K562 (cell line): ENCODE data around the gene FAM53B. TPM values are rescaled to one million over a fixed set of nuclear protein-coding genes. Genes with fewer than 3 reads are reported as not detected.

Source experiments
- ATAC-seq: fragments of 200-7000 bp; cut with Tn5 transposase; 3 replicates; pipeline ENCODE4 v1.9.1; 2020; ENCODE audit warnings: moderate library complexity
- BruUV-seq: library from RNA; stranded (reverse); fragments of 400-500 nt; replicated peaks from 2 replicates; lab custom pipeline; 2021; lab: Mats Ljungman, UMichigan
- CTCF ChIA-PET: fragments of 300-600 bp; formaldehyde crosslinking; extraction: SDS; loops from one replicate; lab custom pipeline; 2021; ENCODE audit warnings: low intra/inter-chr PET ratio; lab: Yijun Ruan, JAX
- POLR2A ChIA-PET: fragments of 300-600, 350-650 bp; sonication (Branson Sonifier 250); formaldehyde crosslinking; extraction: SDS; loops from one replicate; lab custom pipeline; 2021; ENCODE audit warnings: antibody characterized with exemption, inconsistent platforms; lab: Yijun Ruan, JAX
- DNase-seq, 4 experiments: peaks; one replicate each; pipeline versions ENCODE4 v3.0.0 to v3.0.0-alpha.2; 2011 to 2018; ENCODE audit warnings: low spot score in 3 of 4, mixed read lengths in 3 of 4; ENCODE audit errors: extremely low read depth in 1 of 4
- FAIRE-seq: peaks from 2 replicates; lab custom pipeline; 2011; peaks lifted over from hg19 to GRCh38; lab: Jason Lieb, UNC
- H2AFZ ChIP-seq: 2 replicates; pipeline ENCODE4 v1.6.0; 2011; ENCODE audit warnings: low read depth, low read length, control low read depth, inconsistent platforms
- H3K27ac ChIP-seq: fragments of 200-600 bp; 3 replicates; pipeline ENCODE4 v1.8.0; 2011; ENCODE audit warnings: low read depth, mild to moderate bottlenecking, control low read depth, inconsistent platforms, low read length, moderate library complexity, mixed read lengths; ENCODE audit errors: extremely low read depth
- H3K27me3 ChIP-seq, 2 experiments: fragments of 300-600 bp in 1 of 2; 2 replicates in 1 of 2; 3 replicates in 1 of 2; pipeline versions ENCODE4 v1.6.0 to v1.8.0; 2011; ENCODE audit warnings: inconsistent platforms in 2 of 2, low read length in 2 of 2, mild to moderate bottlenecking in 1 of 2, mixed read lengths in 1 of 2, moderate library complexity in 1 of 2; ENCODE audit not compliant: control insufficient read depth in 2 of 2, insufficient read depth in 2 of 2
- H3K36me3 ChIP-seq: fragments of 300-600 bp; 3 replicates; pipeline ENCODE4 v1.8.0; 2011; ENCODE audit warnings: mild to moderate bottlenecking, low read length, inconsistent platforms; ENCODE audit not compliant: control insufficient read depth, insufficient read depth
- H3K4me1 ChIP-seq, 2 experiments: fragments of 200-600 bp in 1 of 2; replicated peaks in 1 of 2; 2 replicates in 1 of 2; 3 replicates in 1 of 2; pipeline versions ENCODE4 v1.5.1 to v1.8.0; 2011; ENCODE audit warnings: inconsistent platforms in 2 of 2, low read length in 2 of 2, mild to moderate bottlenecking in 1 of 2, mixed read lengths in 1 of 2, moderate library complexity in 1 of 2; ENCODE audit not compliant: control insufficient read depth in 2 of 2, insufficient read depth in 2 of 2
- H3K4me2 ChIP-seq: 2 replicates; pipeline ENCODE4 v1.6.1; 2011; ENCODE audit warnings: low read length, control low read depth, inconsistent platforms, mixed read lengths; ENCODE audit not compliant: insufficient read depth
- H3K4me3 ChIP-seq: fragments of 200-600 bp; sonication (generic), shearing (Covaris generic); 2 replicates; pipeline ENCODE4 v1.5.1; 2016; ENCODE audit warnings: control low read depth, inconsistent platforms
- H3K79me2 ChIP-seq: fragments of 200-600 bp; 3 replicates; pipeline ENCODE4 v1.8.0; 2011; ENCODE audit warnings: low read length, inconsistent platforms; ENCODE audit not compliant: control insufficient read depth, insufficient read depth
- H3K9ac ChIP-seq, 2 experiments: 2 replicates each; pipeline versions ENCODE4 v1.6.0 to v1.6.1; 2011; ENCODE audit warnings: low read depth in 2 of 2, low read length in 2 of 2, control low read depth in 1 of 2, inconsistent platforms in 1 of 2, mild to moderate bottlenecking in 1 of 2, mixed read lengths in 1 of 2; ENCODE audit not compliant: insufficient read depth in 1 of 2
- H3K9me1 ChIP-seq: one replicate; pipeline ENCODE4 v1.6.0; 2011; ENCODE audit warnings: inconsistent platforms, mild to moderate bottlenecking, low read length, moderate library complexity; ENCODE audit not compliant: control insufficient read depth, insufficient read depth
- H3K9me3 ChIP-seq: replicated peaks from 2 replicates; pipeline ENCODE4 v1.5.1; 2011; ENCODE audit warnings: low read depth, low read length, inconsistent platforms; ENCODE audit not compliant: control insufficient read depth, insufficient read depth
- H4K20me1 ChIP-seq: replicated peaks from 2 replicates; pipeline ENCODE4 v1.6.1; 2011; ENCODE audit warnings: low read length, inconsistent platforms, mixed read lengths; ENCODE audit not compliant: control insufficient read depth, insufficient read depth
- C11orf30 ChIP-seq: fragments of 450-650 bp; IDR thresholded peaks from 2 replicates; pipeline ENCODE4 v1.6.1; 2016; ENCODE audit warnings: low read depth, mild to moderate bottlenecking
- CREM ChIP-seq: IDR thresholded peaks from 2 replicates; pipeline ENCODE4 v1.6.1; 2014; ENCODE audit warnings: antibody characterized with exemption, low read depth
- L3MBTL2 ChIP-seq: fragments of 450-650 bp; IDR thresholded peaks from 2 replicates; pipeline ENCODE4 v1.6.1; 2016; ENCODE audit warnings: mild to moderate bottlenecking, moderate library complexity
- MAFG ChIP-seq: fragments of 450-650 bp; conservative IDR thresholded peaks from 2 replicates; pipeline ENCODE4 v1.6.1; 2016; ENCODE audit warnings: missing genetic modification characterization, missing compliant biosample characterization
- PKNOX1 ChIP-seq: fragments of 450-650 bp; IDR thresholded peaks from 2 replicates; pipeline ENCODE4 v1.6.1; 2016
- ZKSCAN1 ChIP-seq: fragments of 150-350 bp; IDR thresholded peaks from 2 replicates; pipeline ENCODE4 v1.6.1; 2016; ENCODE audit warnings: low read depth, low read length
- ZNF134 ChIP-seq: fragments of 250-450 bp; sonication (Bioruptor Pico); conservative IDR thresholded peaks from 2 replicates; pipeline ENCODE4 v1.4.0; 2020
- ZNF143 ChIP-seq: sonication (generic); formaldehyde crosslinking; IDR thresholded peaks from 2 replicates; pipeline ENCODE4 v1.9.0; 2022; ENCODE audit warnings: mild to moderate bottlenecking, missing genetic modification reagents
- WGBS: fragments of 100-300 bp; shearing (Covaris generic); methylation state at CpG from one replicate; pipeline ENCODE4 v1.1.6; 2016; ENCODE audit warnings: low coverage, mixed read lengths; ENCODE audit not compliant: insufficient coverage; ENCODE audit errors: missing lambda C conversion rate; 5-methylcytosine and 5-hydroxymethylcytosine counted together
- in situ Hi-C: fragments of 300-500 bp; cut with MboI; formaldehyde crosslinking; loops from 4 replicates; pipeline ENCODE4 v1.15.0; 2018; ENCODE audit warnings: inconsistent platforms, mixed read lengths
- intact Hi-C: fragments of 100-400 bp; cut with micrococcal nuclease; formaldehyde crosslinking; loops from 2 replicates; pipeline ENCODE4 v1.14.2; 2022
- polyA plus RNA-seq, 8 experiments: library from polyadenylated mRNA; depleted of rRNA in 4 of 8; stranded (reverse) in 5 of 8; unstranded in 3 of 8; fragments of >200 nt; fragmentation: Nextera tagmentation in 2 of 8; fragmentation: Illumina TruSeq in 1 of 8; extraction: Ambion mirVana in 2 of 8; extraction: Trizol in 1 of 8; gene quantifications; 2 replicates each; pipeline versions ENCODE4 v1.2.1 to v1.2.3, GENCODE V29; 2011 to 2014; ENCODE audit warnings: inconsistent platforms in 1 of 8, missing spikeins in 1 of 8
- total RNA-seq, 7 experiments: library from RNA; depleted of rRNA in 6 of 7; stranded (reverse); fragments of >200 nt in 6 of 7; fragmentation: Illumina TruSeq in 2 of 7; extraction: Trizol in 2 of 7; gene quantifications; 2 replicates each; pipeline versions ENCODE4 v1.2.1 to v1.2.3, GENCODE V29; 2011 to 2021; ENCODE audit warnings: low replicate concordance in 1 of 7
- TF ChIP-seq, protein P1 (sequence below), 2 experiments: fragments of 450-650 bp; conservative IDR thresholded peaks; 2 replicates each; pipeline ENCODE4 v1.6.1; 2017; ENCODE audit warnings: mild to moderate bottlenecking in 2 of 2, moderate library complexity in 2 of 2

Gene FAM53B
- total and polyA plus RNA-seq, 9 of the 15 experiments (the other 6 are each of a cell fraction or from before 2014, with no cell fraction given) = 0.03 to 16.5 (median 5.0) TPM

DNA sequence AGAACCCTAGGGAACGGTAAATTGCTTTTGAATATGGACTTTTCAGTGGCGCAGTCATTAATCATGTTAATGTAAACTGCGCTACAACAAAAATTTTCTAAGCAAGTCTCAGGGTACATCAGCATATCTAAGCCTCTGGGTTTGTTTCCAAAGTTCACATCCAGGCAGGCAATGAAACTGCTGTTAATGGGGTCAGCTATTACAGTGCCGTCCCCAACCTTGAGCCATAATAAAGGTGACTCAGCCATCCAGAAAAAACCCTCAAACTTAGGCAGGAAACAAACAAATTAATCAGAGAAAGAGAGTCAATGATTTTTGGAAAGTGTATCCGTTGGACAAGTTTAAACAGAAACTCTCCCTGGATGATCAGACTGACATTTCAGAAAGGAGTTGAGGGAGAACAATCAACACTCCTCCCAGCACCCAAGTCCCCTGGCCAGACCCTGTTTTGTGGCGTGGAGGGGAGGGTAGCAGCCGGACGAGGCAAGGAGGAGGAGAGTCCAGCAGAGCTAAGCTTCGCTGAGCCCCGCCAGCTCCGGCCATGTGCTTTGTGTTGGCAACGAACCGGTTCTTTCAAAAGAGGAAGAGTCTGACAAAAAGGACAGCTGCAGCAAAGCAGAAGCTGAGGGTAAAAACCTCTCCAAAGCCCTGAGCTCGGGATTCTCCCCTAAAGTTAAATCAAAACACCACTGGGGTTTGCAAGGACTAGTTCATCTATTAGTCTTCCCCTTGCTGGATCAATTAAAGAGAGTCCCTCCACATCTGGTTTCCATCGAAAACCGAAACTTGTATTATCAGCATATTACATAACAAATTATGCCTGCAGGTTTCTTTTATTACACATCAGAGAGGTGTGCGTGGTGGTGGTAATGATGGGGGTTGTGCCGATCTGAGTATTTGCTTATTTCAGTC, 3.6 kb downstream of the FAM53B start:
- H3K4me2 ChIP-seq = peak overlapping the region; percentile 36; the same call in 1 of the 2 replicates
- TF ChIP-seq, protein P1, sequence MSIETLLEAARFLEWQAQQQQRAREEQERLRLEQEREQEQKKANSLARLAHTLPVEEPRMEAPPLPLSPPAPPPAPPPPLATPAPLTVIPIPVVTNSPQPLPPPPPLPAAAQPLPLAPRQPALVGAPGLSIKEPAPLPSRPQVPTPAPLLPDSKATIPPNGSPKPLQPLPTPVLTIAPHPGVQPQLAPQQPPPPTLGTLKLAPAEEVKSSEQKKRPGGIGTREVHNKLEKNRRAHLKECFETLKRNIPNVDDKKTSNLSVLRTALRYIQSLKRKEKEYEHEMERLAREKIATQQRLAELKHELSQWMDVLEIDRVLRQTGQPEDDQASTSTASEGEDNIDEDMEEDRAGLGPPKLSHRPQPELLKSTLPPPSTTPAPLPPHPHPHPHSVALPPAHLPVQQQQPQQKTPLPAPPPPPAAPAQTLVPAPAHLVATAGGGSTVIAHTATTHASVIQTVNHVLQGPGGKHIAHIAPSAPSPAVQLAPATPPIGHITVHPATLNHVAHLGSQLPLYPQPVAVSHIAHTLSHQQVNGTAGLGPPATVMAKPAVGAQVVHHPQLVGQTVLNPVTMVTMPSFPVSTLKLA (conservative IDR thresholded peaks at IDR 0.05) = peak in 1 of 2 experiments; percentile 29; a peak in 1 of 4 replicates
- TF ChIP-seq PKNOX1 (peak; percentile 34; the same call in 1 of the 2 replicates), MAFG (tag) (0 out of 2 replicates have a peak, but pooled peaks have one; percentile 22), CREM (no peak), C11orf30 (peak; percentile 44; the same call in 1 of the 2 replicates), ZKSCAN1 (no peak), L3MBTL2 (0 out of 2 replicates have a peak, but pooled peaks have one; percentile 23), ZNF143 (CRISPR knock-in tag) (no peak), ZNF134 (CRISPR knock-in tag) (no peak)

More for the DNA sequence above, 3.6 kb downstream of the FAM53B start:
- Histone ChIP-seq H3K27me3 (no peaks in the 10 kb centered on the region), H3K79me2 (peaks cover 69% of the 10 kb centered on the region), H3K9me1 (no peaks in the 10 kb centered on the region), H3K4me3 (no peak overlapping the region), H3K27ac (no peak overlapping the region), H3K36me3 (peaks cover 4% of the 10 kb centered on the region; the same call in 2 of the 3 replicates), H3K9ac (peak overlapping the region in 1 of 2 experiments; percentile 65; a peak in 1 of 4 replicates), H2AFZ (no peak overlapping the region), H3K4me1 (peaks cover 29 to 34% of the 10 kb centered on the region in 2 experiments; a peak in 4 of 5 replicates), H3K9me3 (no peaks in the 10 kb centered on the region), H4K20me1 (peaks cover 23% of the 10 kb centered on the region; the same call in 1 of the 2 replicates)
- in situ Hi-C loops = loop anchor here (5.0 to 10.0 kb wide), 2 partner anchors 188 to 304 kb away; no protein-coding TSS in a partner anchor
- CTCF ChIA-PET = interaction anchor here (0.7 to 2.5 kb wide), 2 partner anchors 200 to 979 kb away, joined by 3 to 15 read pairs; partner anchors contain the start of gene EDRF1
- POLR2A ChIA-PET = interaction anchor here (0.7 to 1.7 kb wide), 8 partner anchors 9 to 199 kb away, joined by 3 to 8 read pairs (median 3); no protein-coding TSS in a partner anchor
- FAIRE-seq (peak; percentile 70), ATAC-seq (no peak), DNase-seq (no peak)
- no TSS peak for BruUV-seq
- intact Hi-C loops = loop anchor here (1.0 to 10.0 kb wide), 8 partner anchors 22 to 200 kb away; no protein-coding TSS in a partner anchor
- 32% methylated on average over 11 of the region's 18 CpGs for WGBS
